ENCODE data around the gene ACOT13.
A peak's percentile ranks its signal among the peaks of the same experiment; 100 is the strongest.

Gene ACOT13

GRCh38 chr6:24666641-24667377 lies at the start of gene ACOT13, which contains the start of gene TDP2:
Gene ACOT13 (plus strand): TSS chr6:24667077. CDS start chr6:24667264, 187 bp downstream.
Gene TDP2 (minus strand): TSS chr6:24666899. CDS start chr6:24666862, 37 bp downstream.
- TF ChIP-seq ZFX (IDR thresholded peaks at IDR 0.05; ENCODE audit: borderline replicate concordance) (no peak), CTCF (IDR thresholded peaks at IDR 0.05) (peak; percentile 48)
- H3K27ac ChIP-seq, result peak within 1 kb of the TSS; percentile 87

GRCh38 chr6:24619661-24620060 lies 47.2 kb upstream of the ACOT13 start:
- no peak overlapping the region for H3K27ac ChIP-seq
- TF ChIP-seq CTCF (IDR thresholded peaks at IDR 0.05), result no peak
- no peak for TF ChIP-seq ZFX (IDR thresholded peaks at IDR 0.05; ENCODE audit: borderline replicate concordance)

GRCh38 chr6:24620637-24621036 lies 46.2 kb upstream of the ACOT13 start:
- H3K27ac ChIP-seq, result no peak overlapping the region
- TF ChIP-seq CTCF (IDR thresholded peaks at IDR 0.05), result no peak
- TF ChIP-seq ZFX (IDR thresholded peaks at IDR 0.05; ENCODE audit: borderline replicate concordance), result no peak

GRCh38 chr6:24621626-24622289 lies 45.1 kb upstream of the ACOT13 start:
- TF ChIP-seq CTCF (IDR thresholded peaks at IDR 0.05) (no peak), ZFX (IDR thresholded peaks at IDR 0.05; ENCODE audit: borderline replicate concordance) (no peak)
- no peak overlapping the region for H3K27ac ChIP-seq

GRCh38 chr6:24630856-24631505 lies 35.9 kb upstream of the ACOT13 start:
- H3K27ac ChIP-seq, result no peak overlapping the region
- no peak for TF ChIP-seq CTCF (IDR thresholded peaks at IDR 0.05)
- TF ChIP-seq ZFX (IDR thresholded peaks at IDR 0.05; ENCODE audit: borderline replicate concordance), result no peak

- no peak overlapping the region for H3K27ac ChIP-seq
- TF ChIP-seq ZFX (IDR thresholded peaks at IDR 0.05; ENCODE audit: borderline replicate concordance) (no peak), CTCF (IDR thresholded peaks at IDR 0.05) (no peak)
Measured at GRCh38 chr6:24631671-24632070, 35.2 kb upstream of the ACOT13 start.

Data from 22Rv1 (cell line).